ENCODE results near the gene ZNF644.

The ZNF644 gene

GRCh38 chr1:91022518-91022929 is 689 bp upstream of the ZNF644 start:
- Histone ChIP-seq H3K36me3 (ENCODE audit: low read depth) (peaks cover 31% of the 10 kb centered on the region), H3K4me1 (ENCODE audit: insufficient read depth, poor library complexity, severe bottlenecking) (peaks cover 37% of the 10 kb centered on the region), H3K27me3 (ENCODE audit: insufficient read depth, poor library complexity, severe bottlenecking) (no peaks in the 10 kb centered on the region), H3K27ac (ENCODE audit: poor library complexity, severe bottlenecking) (peak overlapping the region; percentile 91), H3K4me3 (ENCODE audit: severe bottlenecking) (peak overlapping the region; percentile 93), H3K9me3 (ENCODE audit: severe bottlenecking) (no peaks in the 10 kb centered on the region)
- TF ChIP-seq, protein P1, sequence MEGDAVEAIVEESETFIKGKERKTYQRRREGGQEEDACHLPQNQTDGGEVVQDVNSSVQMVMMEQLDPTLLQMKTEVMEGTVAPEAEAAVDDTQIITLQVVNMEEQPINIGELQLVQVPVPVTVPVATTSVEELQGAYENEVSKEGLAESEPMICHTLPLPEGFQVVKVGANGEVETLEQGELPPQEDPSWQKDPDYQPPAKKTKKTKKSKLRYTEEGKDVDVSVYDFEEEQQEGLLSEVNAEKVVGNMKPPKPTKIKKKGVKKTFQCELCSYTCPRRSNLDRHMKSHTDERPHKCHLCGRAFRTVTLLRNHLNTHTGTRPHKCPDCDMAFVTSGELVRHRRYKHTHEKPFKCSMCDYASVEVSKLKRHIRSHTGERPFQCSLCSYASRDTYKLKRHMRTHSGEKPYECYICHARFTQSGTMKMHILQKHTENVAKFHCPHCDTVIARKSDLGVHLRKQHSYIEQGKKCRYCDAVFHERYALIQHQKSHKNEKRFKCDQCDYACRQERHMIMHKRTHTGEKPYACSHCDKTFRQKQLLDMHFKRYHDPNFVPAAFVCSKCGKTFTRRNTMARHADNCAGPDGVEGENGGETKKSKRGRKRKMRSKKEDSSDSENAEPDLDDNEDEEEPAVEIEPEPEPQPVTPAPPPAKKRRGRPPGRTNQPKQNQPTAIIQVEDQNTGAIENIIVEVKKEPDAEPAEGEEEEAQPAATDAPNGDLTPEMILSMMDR (IDR thresholded peaks at IDR 0.05; ENCODE audit: poor library complexity, severe bottlenecking): no peak
- no peak for ATAC-seq (ENCODE audit: low read depth)
- no peak for DNase-seq (ENCODE audit: low spot score)

DNA sequence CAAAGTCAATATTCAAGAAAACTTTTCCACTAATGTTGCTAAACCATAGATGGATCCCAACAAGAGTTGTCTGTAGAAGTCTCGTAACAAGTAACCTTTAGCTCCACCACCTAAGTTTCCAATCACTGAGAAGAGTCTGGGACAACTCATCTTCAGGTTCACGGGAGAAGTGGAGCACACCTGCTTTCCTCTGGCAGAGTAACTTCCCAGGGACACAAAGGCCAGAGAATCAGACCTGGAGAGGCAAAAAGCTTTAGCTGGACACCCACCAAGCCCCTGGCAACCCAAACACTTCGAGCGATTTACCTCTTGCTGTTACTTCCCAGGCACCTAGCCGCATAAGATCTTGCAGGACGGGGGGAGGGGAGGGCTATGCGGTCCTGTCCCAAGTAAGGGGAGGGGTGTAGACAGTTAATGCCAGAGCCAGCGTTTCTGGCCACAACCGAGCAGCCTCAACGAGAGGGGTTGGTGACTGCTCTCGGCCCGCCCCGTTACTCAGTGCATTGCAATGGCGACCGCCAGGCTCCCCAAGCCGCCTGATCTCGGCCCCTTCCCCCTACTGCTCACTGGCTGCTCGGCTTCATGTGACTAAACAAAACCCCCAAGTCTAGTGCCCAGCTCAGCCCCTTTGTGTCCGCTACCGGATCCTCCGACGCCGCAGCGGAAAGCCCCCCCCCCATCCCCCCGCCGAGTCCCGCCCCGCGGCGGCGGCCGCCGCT is 709 bp downstream of the ZNF644 start:
- Histone ChIP-seq H3K27me3 (ENCODE audit: insufficient read depth, poor library complexity, severe bottlenecking) (no peaks in the 10 kb centered on the region), H3K4me1 (ENCODE audit: insufficient read depth, poor library complexity, severe bottlenecking) (peaks cover 51% of the 10 kb centered on the region), H3K36me3 (ENCODE audit: low read depth) (peaks cover 44% of the 10 kb centered on the region), H3K9me3 (ENCODE audit: severe bottlenecking) (no peaks in the 10 kb centered on the region), H3K27ac (ENCODE audit: poor library complexity, severe bottlenecking) (peak overlapping the region; percentile 91), H3K4me3 (ENCODE audit: severe bottlenecking) (peak overlapping the region; percentile 93)
- TF ChIP-seq, protein P1 (IDR thresholded peaks at IDR 0.05; ENCODE audit: poor library complexity, severe bottlenecking): no peak
- DNase-seq (ENCODE audit: low spot score) (peak; percentile 77), ATAC-seq (ENCODE audit: low read depth) (peak; percentile 75)

- TF ChIP-seq, protein P1 (IDR thresholded peaks at IDR 0.05; ENCODE audit: poor library complexity, severe bottlenecking): no peak
- no peak for ATAC-seq (ENCODE audit: low read depth)
- peaks cover 57% of the 10 kb centered on the region for H3K4me1 ChIP-seq (ENCODE audit: insufficient read depth, poor library complexity, severe bottlenecking)
Measured at GRCh38 chr1:91020486-91020885, 1.3 kb downstream of the ZNF644 start.

GRCh38 chr1:91018006-91018405 is 3.8 kb downstream of the ZNF644 start:
- H3K4me1 ChIP-seq (ENCODE audit: insufficient read depth, poor library complexity, severe bottlenecking): peaks cover 74% of the 10 kb centered on the region
- H3K27me3 ChIP-seq (ENCODE audit: insufficient read depth, poor library complexity, severe bottlenecking): no peaks in the 10 kb centered on the region
- ATAC-seq (ENCODE audit: low read depth) (no peak), DNase-seq (ENCODE audit: low spot score) (no peak)
- no peaks in the 10 kb centered on the region for H3K9me3 ChIP-seq (ENCODE audit: severe bottlenecking)
- no peak overlapping the region for H3K4me3 ChIP-seq (ENCODE audit: severe bottlenecking)
- H3K27ac ChIP-seq (ENCODE audit: poor library complexity, severe bottlenecking): peak overlapping the region; percentile 91
- H3K36me3 ChIP-seq (ENCODE audit: low read depth): peaks cover 64% of the 10 kb centered on the region
- TF ChIP-seq, protein P1 (IDR thresholded peaks at IDR 0.05; ENCODE audit: poor library complexity, severe bottlenecking): peak; percentile 15

More at GRCh38 chr1:91020486-91020885, 1.3 kb downstream of the ZNF644 start:
- Histone ChIP-seq H3K27ac (ENCODE audit: poor library complexity, severe bottlenecking) (peak overlapping the region; percentile 91), H3K4me3 (ENCODE audit: severe bottlenecking) (peak overlapping the region; percentile 93), H3K36me3 (ENCODE audit: low read depth) (peaks cover 48% of the 10 kb centered on the region), H3K27me3 (ENCODE audit: insufficient read depth, poor library complexity, severe bottlenecking) (no peaks in the 10 kb centered on the region), H3K9me3 (ENCODE audit: severe bottlenecking) (no peaks in the 10 kb centered on the region)
- DNase-seq (ENCODE audit: low spot score): no peak

All from RWPE2 (cell line).